SKM-1 (cell line): Measurements from ENCODE around the gene CACNA1C.
"Not testable (repeated sequence)": the region's sequence is repeated elsewhere in the genome, so short reads cannot be mapped to it uniquely, and the experiment has no call there.

ENCODE experiments used
- DNase-seq: peaks from one replicate; lab custom pipeline; 2025; ENCODE audit not compliant: unreplicated experiment; lab: John Stamatoyannopoulos, UW

Gene CACNA1C

GRCh38 chr12:2693244-2693860 is 640.6 kb downstream of the CACNA1C start:
- DNase-seq: no peak

DNA sequence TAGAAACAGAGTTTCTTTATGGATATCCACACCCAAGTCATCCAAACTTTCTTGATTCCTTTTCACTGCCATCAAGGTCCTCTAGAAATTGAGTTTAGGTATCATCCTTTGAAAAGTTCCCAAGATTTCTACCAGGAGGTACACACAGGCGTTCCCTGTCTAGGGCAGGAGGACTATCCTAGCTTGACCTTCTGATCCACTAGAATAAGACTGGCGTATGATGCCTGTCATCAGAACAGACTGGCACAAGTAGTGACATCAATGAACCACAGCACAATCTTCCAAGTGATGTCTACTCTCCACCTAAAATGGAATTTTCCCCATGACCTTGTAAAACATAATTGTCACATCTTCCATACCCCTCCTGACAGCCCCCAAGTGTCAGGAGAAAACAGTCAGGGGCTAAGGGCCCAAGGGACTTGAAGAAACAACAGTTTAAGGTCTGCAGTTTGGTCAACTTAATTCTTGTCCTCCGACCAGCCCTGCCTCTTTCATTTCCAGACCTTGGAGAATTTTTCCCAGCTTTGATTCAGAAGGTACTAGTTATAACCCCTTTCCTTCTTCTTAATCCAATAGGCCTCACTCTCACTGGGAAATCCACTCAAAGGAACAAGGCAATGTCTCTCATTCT is 641.3 kb downstream of the CACNA1C start:
- no peak for DNase-seq

GRCh38 chr12:2696136-2696535 is 643.3 kb downstream of the CACNA1C start:
- no peak for DNase-seq

DNA sequence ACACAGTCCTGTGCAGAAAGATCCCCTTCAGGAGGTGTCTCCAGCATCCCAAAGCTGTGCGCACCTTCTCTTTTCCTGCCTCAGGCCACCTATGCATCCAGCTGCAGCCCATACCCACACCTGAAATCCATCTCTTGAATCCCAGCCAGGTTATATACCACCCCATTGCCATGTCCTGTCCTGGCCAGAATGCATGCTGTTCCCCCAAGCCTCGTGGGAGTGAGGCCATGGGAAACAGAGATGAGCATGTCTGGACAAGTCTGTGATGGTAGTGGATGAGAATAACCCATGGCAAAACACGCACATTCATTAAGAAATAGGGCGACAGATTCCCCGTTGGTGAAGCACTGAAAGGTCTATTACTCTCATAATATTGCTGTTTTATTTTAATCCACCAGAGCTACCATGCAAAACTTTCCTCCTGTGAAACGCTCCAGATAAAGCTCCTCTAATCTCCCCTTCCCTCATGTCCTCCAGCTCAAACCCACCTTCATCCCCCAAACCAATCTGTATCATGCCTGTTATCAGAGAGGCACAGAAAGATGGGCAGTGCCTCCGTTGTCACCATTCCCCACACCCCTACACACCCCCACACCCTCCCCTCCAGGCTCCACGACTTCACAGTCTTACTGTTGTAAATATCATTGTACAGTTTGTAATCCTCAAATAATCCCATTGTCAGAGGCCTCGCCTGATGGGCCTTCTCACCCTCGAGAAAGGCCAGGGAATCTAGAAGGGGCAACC is 644.4 kb downstream of the CACNA1C start:
- DNase-seq: no peak

- DNase-seq: no peak
Measured at GRCh38 chr12:2698566-2698965, 645.8 kb downstream of the CACNA1C start.

DNA sequence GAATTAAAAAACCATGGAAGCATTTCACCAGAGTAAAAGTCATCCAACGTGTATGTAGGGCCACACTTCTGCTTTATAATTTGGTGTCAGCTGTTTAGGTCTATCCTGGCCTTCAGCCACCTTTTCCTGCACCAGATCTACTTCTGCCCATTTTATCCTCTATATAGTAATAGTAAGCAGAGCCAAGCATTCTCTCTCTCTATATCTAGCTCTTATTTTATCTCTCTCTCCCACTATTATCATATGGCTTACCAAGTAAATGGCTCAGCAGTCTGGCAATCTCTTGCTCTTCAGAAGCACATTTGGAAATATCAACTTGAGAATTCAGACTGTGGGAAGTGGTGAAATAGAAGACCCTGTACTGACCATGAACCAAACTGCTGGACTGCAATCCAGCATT is 657.9 kb downstream of the CACNA1C start:
- DNase-seq: no peak

DNA sequence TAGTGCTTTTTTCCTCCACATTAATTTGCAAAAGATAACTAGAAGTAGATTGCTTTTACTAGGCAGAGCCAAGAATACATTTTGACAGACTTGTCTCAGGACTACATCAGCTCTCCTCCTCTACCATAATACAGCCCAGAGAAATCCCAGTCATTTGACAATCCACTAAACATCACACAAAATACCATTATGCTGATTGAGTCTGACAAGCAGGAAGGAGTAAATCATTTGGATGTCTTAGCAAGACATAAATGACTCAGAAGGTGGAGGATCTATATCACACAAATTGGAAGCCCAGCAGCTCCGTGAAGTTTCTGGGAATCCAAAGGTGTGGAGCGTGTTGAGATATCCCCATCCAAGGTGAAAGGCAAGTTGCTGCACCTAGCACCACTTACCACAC is 666.6 kb downstream of the CACNA1C start:
- no peak for DNase-seq

- no peak for DNase-seq
Measured at GRCh38 chr12:2722806-2723205, 670.0 kb downstream of the CACNA1C start.

- DNase-seq: no peak
Measured at GRCh38 chr12:2732290-2732689, 679.5 kb downstream of the CACNA1C start.

DNA sequence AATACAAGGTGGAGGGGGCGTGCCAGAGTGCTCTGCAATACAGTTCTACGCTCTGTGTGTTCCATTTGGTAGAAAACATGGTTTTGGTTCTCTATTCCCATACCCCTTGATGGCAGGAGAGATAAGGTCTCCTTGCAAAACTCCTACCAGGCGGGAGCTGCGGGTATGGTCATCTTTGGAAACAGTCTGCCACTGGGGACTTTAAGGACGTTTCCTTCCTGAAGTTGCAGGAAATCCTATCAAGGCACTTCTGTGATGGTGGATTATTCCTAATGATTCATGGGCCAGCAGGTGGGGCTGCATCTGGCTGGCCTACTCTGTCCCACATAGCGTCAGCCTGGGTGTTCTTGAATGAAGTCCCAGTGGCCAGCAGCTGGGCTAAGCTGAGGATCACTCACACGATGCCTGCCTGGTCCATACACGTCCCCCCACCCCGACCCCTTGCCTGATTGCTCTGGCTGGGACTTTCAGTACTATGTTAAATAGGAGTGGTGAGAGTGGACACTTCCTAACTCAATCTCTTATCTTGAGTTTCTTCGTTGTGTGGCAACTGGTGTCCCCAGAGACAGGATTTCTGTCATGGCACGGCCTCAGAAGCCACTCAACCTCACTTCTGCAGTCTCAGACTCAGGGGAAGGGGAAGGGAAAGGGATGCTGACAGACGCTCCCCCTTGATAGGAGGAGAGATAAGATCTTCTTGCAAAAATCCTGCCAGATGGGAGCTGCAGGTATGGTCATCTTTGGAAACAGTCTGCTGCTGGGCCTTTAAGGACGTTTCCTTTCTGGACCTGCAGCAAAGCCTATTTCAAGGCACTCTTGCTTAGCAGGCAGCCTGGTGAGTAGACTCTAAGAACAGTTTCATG is 680.9 kb downstream of the CACNA1C start:
- DNase-seq: no peak

- no peak for DNase-seq
Measured at GRCh38 chr12:2735432-2735831, 682.6 kb downstream of the CACNA1C start.

DNA sequence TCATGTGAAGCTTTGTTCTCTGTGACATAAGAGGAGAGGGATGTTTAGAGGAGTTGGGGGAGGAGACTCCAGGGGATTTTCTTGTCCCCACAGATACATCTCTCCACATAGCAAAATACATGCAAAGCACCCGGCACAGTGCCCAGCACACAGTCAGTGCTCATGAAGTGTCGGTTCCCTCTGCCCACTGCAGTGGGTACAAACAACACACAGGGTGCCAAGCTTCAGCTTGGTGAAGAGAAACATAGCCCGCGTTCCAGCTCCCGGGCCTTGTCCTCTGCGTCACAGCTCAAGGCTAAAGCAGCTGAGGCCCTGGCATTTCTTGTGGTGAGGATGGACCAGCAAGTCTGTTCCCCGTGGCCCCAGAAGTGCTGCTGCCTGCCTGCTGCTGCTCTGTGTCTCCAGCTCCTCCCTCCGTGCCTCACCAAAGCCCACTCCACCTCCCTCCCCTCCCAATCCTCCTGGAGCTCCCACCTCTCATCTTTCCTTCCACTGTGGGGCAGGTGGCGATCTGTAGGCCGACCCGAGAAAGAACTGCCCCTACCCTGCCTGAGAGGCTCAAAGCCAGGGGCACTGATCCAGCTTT is 685.0 kb downstream of the CACNA1C start:
- no peak for DNase-seq

GRCh38 chr12:2739069-2739468 is 686.3 kb downstream of the CACNA1C start:
- no peak for DNase-seq

DNA sequence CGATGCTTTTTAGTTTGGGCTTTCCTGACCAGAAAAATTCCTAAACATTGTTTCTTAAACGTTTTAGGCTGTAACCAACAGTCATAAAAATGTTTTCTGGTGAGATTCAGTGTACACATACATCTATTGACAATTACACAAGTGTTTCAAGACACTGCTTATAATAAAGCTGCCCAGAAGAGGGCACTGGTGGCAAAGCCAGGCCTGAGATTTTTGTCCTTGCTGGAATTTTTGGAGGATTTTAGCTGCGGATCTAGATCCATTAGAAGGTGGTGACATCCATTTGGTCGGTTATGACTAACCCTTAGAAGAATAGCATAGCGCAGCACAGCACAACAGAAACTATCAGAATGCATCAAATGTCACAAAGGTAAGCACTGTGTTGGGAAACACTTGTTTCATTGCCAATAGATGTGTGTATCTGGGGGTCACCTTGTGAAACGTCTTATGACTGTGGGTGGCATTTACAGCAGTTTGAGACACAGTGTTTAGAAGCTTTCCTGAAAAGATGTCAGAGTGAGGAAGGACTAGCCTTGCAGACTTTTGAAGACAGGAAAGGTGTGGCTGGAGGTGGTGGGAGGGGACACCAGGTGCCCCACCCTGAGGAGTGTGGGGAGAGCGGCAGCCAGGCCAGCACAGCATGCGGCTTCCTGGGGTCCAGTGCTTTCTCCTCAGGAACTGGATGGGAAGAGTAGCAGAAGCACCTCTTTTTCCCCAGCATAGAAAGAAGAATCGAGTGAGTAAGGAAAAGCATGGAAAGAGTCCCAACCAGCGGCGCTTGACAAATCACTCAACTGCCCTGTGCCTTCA is 687.2 kb downstream of the CACNA1C start:
- DNase-seq: no peak

- not testable (repeated sequence) for DNase-seq
Measured at GRCh38 chr12:2742037-2742436, 689.2 kb downstream of the CACNA1C start.

DNA sequence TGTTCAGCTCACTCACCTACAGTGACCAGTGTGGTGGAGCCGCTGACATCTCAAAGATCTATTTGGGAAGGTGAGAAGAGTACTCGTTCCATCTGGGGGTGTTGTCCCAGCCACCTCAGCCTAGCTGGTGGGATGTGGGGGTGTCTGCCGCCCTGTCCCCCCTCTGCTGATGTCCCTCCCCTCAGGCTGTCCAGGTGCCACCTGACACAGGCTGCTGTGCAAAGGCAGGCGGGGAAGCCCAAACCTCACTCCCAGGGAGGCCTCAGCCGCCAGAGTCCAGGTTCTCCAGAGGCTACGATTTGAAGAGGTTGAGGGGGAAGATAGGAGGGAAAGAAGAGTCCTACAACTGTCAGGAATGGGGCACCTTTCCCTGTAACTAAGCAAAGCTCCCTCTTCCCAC is 690.7 kb downstream of the CACNA1C start:
- no peak for DNase-seq

GRCh38 chr12:2745655-2746054 is 692.9 kb downstream of the CACNA1C start:
- DNase-seq: no peak
